ENCODE measurements around the gene TMEM151A. TPM values are rescaled to one million over a fixed set of nuclear protein-coding genes. Genes with fewer than 3 reads are reported as not detected.

The TMEM151A gene
- total RNA-seq, 1 experiment from 2014 or later: 1.5 TPM

- TSS peak; percentile 50 for BruUV-seq (replicated peaks)
- H3K27ac ChIP-seq (ENCODE audit: low read depth, low read length, poor library complexity, severe bottlenecking): peak overlapping the region; percentile 100
- intact Hi-C loops (cut with micrococcal nuclease; ENCODE audit: unreplicated experiment): loop anchor here (5.0 kb wide), 1 partner anchor 72 kb away; no protein-coding TSS in a partner anchor
- no peaks in the 10 kb centered on the region for H3K9me3 ChIP-seq (ENCODE audit: low read depth, low read length, poor library complexity, severe bottlenecking)
- ChIA-PET POLR2A (ENCODE audit: low non-redundant PET) (no interaction called here), CTCF (interaction anchor here (1.1 kb wide), 1 partner anchor 50 kb away, joined by 7 read pairs; no protein-coding TSS in a partner anchor)
- H3K27me3 ChIP-seq (replicated peaks; ENCODE audit: insufficient read depth, low read depth, low read length, poor library complexity): no peaks in the 10 kb centered on the region
- H3K36me3 ChIP-seq (ENCODE audit: insufficient read depth, low read length, poor library complexity, severe bottlenecking): no peaks in the 10 kb centered on the region
- H3K4me3 ChIP-seq (ENCODE audit: low read depth, low read length, poor library complexity, severe bottlenecking): peak overlapping the region; percentile 57
- no peak for DNase-seq (ENCODE audit: low spot score)
- TF ChIP-seq EZH2 (IDR thresholded peaks at IDR 0.05; ENCODE audit: borderline replicate concordance, low read depth, low read length, poor library complexity, severe bottlenecking) (no peak), CTCF (conservative IDR thresholded peaks at IDR 0.05; ENCODE audit: low read depth, low read length) (no peak)
- peaks cover 70% of the 10 kb centered on the region for H3K4me1 ChIP-seq (ENCODE audit: insufficient read depth, low read length, poor library complexity, severe bottlenecking)
Observed at GRCh38 chr11:66314561-66315497, 23.1 kb downstream of the TMEM151A start.

GRCh38 chr11:66315498-66315885, 23.8 kb downstream of the TMEM151A start:
- Histone ChIP-seq H3K4me3 (ENCODE audit: low read depth, low read length, poor library complexity, severe bottlenecking) (peak overlapping the region; percentile 57), H3K27me3 (replicated peaks; ENCODE audit: insufficient read depth, low read depth, low read length, poor library complexity) (no peaks in the 10 kb centered on the region), H3K36me3 (ENCODE audit: insufficient read depth, low read length, poor library complexity, severe bottlenecking) (no peaks in the 10 kb centered on the region), H3K9me3 (ENCODE audit: low read depth, low read length, poor library complexity, severe bottlenecking) (no peaks in the 10 kb centered on the region), H3K4me1 (ENCODE audit: insufficient read depth, low read length, poor library complexity, severe bottlenecking) (peaks cover 70% of the 10 kb centered on the region), H3K27ac (ENCODE audit: low read depth, low read length, poor library complexity, severe bottlenecking) (peak overlapping the region; percentile 100)
- no TSS peak for BruUV-seq (replicated peaks)
- intact Hi-C loops (cut with micrococcal nuclease; ENCODE audit: unreplicated experiment): no loop called here
- CTCF ChIA-PET: interaction anchor here (0.8 to 1.1 kb wide), 2 partner anchors 49 to 70 kb away, joined by 3 to 7 read pairs; no protein-coding TSS in a partner anchor
- POLR2A ChIA-PET (ENCODE audit: low non-redundant PET): no interaction called here
- DNase-seq (ENCODE audit: low spot score): no peak
- TF ChIP-seq EZH2 (IDR thresholded peaks at IDR 0.05; ENCODE audit: borderline replicate concordance, low read depth, low read length, poor library complexity, severe bottlenecking) (no peak), CTCF (conservative IDR thresholded peaks at IDR 0.05; ENCODE audit: low read depth, low read length) (no peak)

DNA sequence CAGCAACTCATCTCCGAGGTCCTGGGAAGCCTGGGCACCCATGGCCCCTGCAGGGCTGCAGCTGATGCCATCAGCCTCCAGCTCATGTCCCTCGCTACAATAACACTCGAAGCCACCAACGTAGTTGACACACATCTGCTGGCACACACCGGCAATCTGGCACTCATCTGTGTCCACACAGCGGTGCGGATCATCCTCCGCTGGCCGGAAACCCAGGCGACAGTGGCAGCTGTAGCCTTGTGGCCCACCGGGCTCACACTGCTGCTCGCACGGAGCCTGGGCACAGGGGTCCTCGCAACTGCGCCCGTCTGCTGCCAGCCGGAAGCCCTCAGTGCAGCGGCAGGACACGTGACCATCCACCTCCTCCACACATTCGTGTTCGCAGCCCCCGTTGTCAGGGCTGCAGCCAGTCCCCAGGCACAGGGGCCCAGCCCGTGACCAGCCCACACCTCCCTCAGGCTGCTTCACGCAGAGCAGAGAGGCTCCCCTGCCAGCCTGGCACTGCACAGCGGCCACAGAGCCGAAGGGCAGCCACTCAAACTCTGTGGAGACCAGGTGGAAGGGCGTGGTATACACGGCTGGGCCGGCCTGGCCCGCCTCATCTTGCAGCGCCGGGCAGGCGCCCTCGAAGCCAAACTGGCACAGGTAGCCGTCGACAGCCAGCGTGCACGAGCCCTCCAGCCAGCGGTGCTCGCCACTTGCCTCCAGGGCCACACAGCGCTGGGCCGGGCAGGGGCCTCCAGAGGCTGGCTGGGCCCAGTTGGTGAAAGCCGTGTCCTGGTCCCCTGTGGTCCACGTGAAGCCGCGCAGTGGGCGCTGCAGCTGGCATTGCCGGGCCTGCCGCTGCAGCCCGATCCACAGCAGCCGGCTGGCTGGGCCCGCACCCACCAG, 24.5 kb downstream of the TMEM151A start:
- no peak for DNase-seq (ENCODE audit: low spot score)
- peaks cover 69% of the 10 kb centered on the region for H3K4me1 ChIP-seq (ENCODE audit: insufficient read depth, low read length, poor library complexity, severe bottlenecking)
- intact Hi-C loops (cut with micrococcal nuclease; ENCODE audit: unreplicated experiment): no loop called here
- no peak for TF ChIP-seq EZH2 (IDR thresholded peaks at IDR 0.05; ENCODE audit: borderline replicate concordance, low read depth, low read length, poor library complexity, severe bottlenecking)
- TF ChIP-seq CTCF (conservative IDR thresholded peaks at IDR 0.05; ENCODE audit: low read depth, low read length): no peak
- H3K27ac ChIP-seq (ENCODE audit: low read depth, low read length, poor library complexity, severe bottlenecking): peak overlapping the region; percentile 100
- ChIA-PET POLR2A (ENCODE audit: low non-redundant PET) (interaction anchor here (0.6 kb wide), 2 partner anchors 29 to 91 kb away, joined by 5 to 12 read pairs; no protein-coding TSS in a partner anchor), CTCF (interaction anchor here (0.6 to 1.1 kb wide), 6 partner anchors 13 to 977 kb away, joined by 3 to 7 read pairs (median 6); no protein-coding TSS in a partner anchor)
- no TSS peak for BruUV-seq (replicated peaks)
- no peaks in the 10 kb centered on the region for H3K9me3 ChIP-seq (ENCODE audit: low read depth, low read length, poor library complexity, severe bottlenecking)
- H3K36me3 ChIP-seq (ENCODE audit: insufficient read depth, low read length, poor library complexity, severe bottlenecking): no peaks in the 10 kb centered on the region
- no peaks in the 10 kb centered on the region for H3K27me3 ChIP-seq (replicated peaks; ENCODE audit: insufficient read depth, low read depth, low read length, poor library complexity)
- H3K4me3 ChIP-seq (ENCODE audit: low read depth, low read length, poor library complexity, severe bottlenecking): peak overlapping the region; percentile 57

All from A673 (cell line).